Tibial artery (tissue), 4 donors: Measurements from ENCODE around the gene IL3.

Source experiments
- DNase-seq, 2 donors: peaks; one replicate each; pipeline ENCODE4 v3.0.0-alpha.2; 2019
- H3K27ac ChIP-seq, 2 donors: fragments of 200-600 bp; sonication (generic) in 1 of 2; 1 replicate in 1 of 2; 2 replicates in 1 of 2; pipeline ENCODE4 v1.5.1; 2018 to 2019; ENCODE audit warnings: mild to moderate bottlenecking in 1 of 2
- H3K27me3 ChIP-seq, 2 donors: fragments of 200-600 bp; sonication (generic) in 1 of 2; one replicate each; pipeline versions ENCODE4 v1.5.1 to v1.6.0; 2016 to 2019
- H3K36me3 ChIP-seq, 3 donors: fragments of 200-600 bp; sonication (generic) in 2 of 3; one replicate each; pipeline ENCODE4 v1.5.1; 2016 to 2019; ENCODE audit warnings: mild to moderate bottlenecking in 2 of 3
- H3K4me1 ChIP-seq, 4 donors: fragments of 200-600 bp; sonication (generic) in 2 of 4; 1 replicate in 3 of 4; 2 replicates in 1 of 4; pipeline ENCODE4 v1.5.1; 2016 to 2019
- H3K4me3 ChIP-seq, 2 donors: fragments of 200-600 bp; sonication (generic) in 1 of 2; 1 replicate in 1 of 2; 2 replicates in 1 of 2; pipeline ENCODE4 v1.5.1; 2018 to 2019; ENCODE audit warnings: mild to moderate bottlenecking in 2 of 2
- H3K9me3 ChIP-seq, 3 donors: fragments of 200-600 bp; sonication (generic) in 1 of 3; one replicate each; pipeline ENCODE4 v1.5.1; 2016 to 2019
- CTCF ChIP-seq, 2 experiments: fragments of 200-600 bp in 1 of 2; fragments of 450-650 bp in 1 of 2; IDR thresholded peaks; one replicate each; pipeline ENCODE4 v1.5.1; 2017 to 2019; ENCODE audit warnings: antibody characterized with exemption in 2 of 2, mild to moderate bottlenecking in 1 of 2, moderate library complexity in 1 of 2
- intact Hi-C: fragments of 100-400 bp; cut with DNase I; formaldehyde crosslinking; loops from one replicate; pipeline ENCODE4 v1.15.0; 2023; ENCODE audit warnings: low total_unique reads

IL3 gene

GRCh38 chr5:132060501-132061161 lies at the start of gene IL3:
IL3 (plus strand) TSS chr5:132060655; CDS start chr5:132060707, 52 bp downstream.
- no peak within 1 kb of the TSS for H3K4me3 ChIP-seq
- intact Hi-C loops, result loop anchor here (5.0 kb wide), 1 partner anchor 473 kb away; no protein-coding TSS in a partner anchor
- H3K36me3 ChIP-seq, result no peaks in the 10 kb centered on the region
- DNase-seq, result peak; percentile 15 to 55
- no peak for TF ChIP-seq CTCF (IDR thresholded peaks at IDR 0.05)
- no peak within 1 kb of the TSS for H3K27ac ChIP-seq
- no peaks in the 10 kb centered on the region for H3K27me3 ChIP-seq
- no peaks in the 10 kb centered on the region for H3K9me3 ChIP-seq
- H3K4me1 ChIP-seq, result no peaks in the 10 kb centered on the region

- H3K36me3 ChIP-seq, result no peaks in the 10 kb centered on the region
- peak; percentile 19 to 56 for DNase-seq
- TF ChIP-seq CTCF (IDR thresholded peaks at IDR 0.05), result no peak
- H3K4me1 ChIP-seq, result peaks cover 0 to 16% (median 14%) of the 10 kb centered on the region in 4 donors
- H3K27ac ChIP-seq, result no peak overlapping the region
- H3K27me3 ChIP-seq, result peaks cover 0 to 46% of the 10 kb centered on the region in 2 donors
- no peaks in the 10 kb centered on the region for H3K9me3 ChIP-seq
- peak overlapping the region; percentile 52 to 66 for H3K4me3 ChIP-seq
- intact Hi-C loops, result no loop called here
Measured at GRCh38 chr5:132010989-132011621, 49.4 kb upstream of the IL3 start.

- H3K27me3 ChIP-seq, result peaks cover 0 to 49% of the 10 kb centered on the region in 2 donors
Measured at GRCh38 chr5:132011622-132012343, 48.7 kb upstream of the IL3 start, which contains the start of gene ACSL6. ACSL6 (minus strand) TSS chr5:132011658; CDS start chr5:132011553, 105 bp downstream.

GRCh38 chr5:132012371-132013005 lies 48.0 kb upstream of the IL3 start:
- no peak overlapping the region for H3K27ac ChIP-seq
- no peaks in the 10 kb centered on the region for H3K9me3 ChIP-seq
- DNase-seq, result peak; percentile 34 to 61
- peaks cover 0 to 16% (median 14%) of the 10 kb centered on the region in 4 donors for H3K4me1 ChIP-seq
- no peak overlapping the region for H3K4me3 ChIP-seq
- H3K27me3 ChIP-seq, result peaks cover 0 to 53% of the 10 kb centered on the region in 2 donors
- intact Hi-C loops, result no loop called here
- TF ChIP-seq CTCF (IDR thresholded peaks at IDR 0.05), result no peak
- H3K36me3 ChIP-seq, result no peaks in the 10 kb centered on the region

More at GRCh38 chr5:132011622-132012343, 48.7 kb upstream of the IL3 start, which contains the start of gene ACSL6:
- H3K4me3 ChIP-seq, result peak within 1 kb of the TSS; percentile 52 to 66
- peaks cover 0 to 16% (median 14%) of the 10 kb centered on the region in 4 donors for H3K4me1 ChIP-seq
- no peak for TF ChIP-seq CTCF (IDR thresholded peaks at IDR 0.05)
- H3K27ac ChIP-seq, result no peak within 1 kb of the TSS
- DNase-seq, result peak; percentile 16 to 60
- intact Hi-C loops, result no loop called here
- H3K36me3 ChIP-seq, result no peaks in the 10 kb centered on the region
- H3K9me3 ChIP-seq, result no peaks in the 10 kb centered on the region

GRCh38 chr5:132013006-132013689 lies 47.3 kb upstream of the IL3 start:
- peaks cover 0 to 16% (median 14%) of the 10 kb centered on the region in 4 donors for H3K4me1 ChIP-seq
- DNase-seq, result peak in 1 of 2 donors; percentile 41

More at GRCh38 chr5:132013006-132013689, 47.3 kb upstream of the IL3 start:
- H3K27me3 ChIP-seq, result peaks cover 0 to 60% of the 10 kb centered on the region in 2 donors
- no peak for TF ChIP-seq CTCF (IDR thresholded peaks at IDR 0.05)
- no peak overlapping the region for H3K4me3 ChIP-seq
- intact Hi-C loops, result no loop called here
- no peaks in the 10 kb centered on the region for H3K36me3 ChIP-seq
- no peaks in the 10 kb centered on the region for H3K9me3 ChIP-seq
- H3K27ac ChIP-seq, result no peak overlapping the region
